HG02623 (cell line): Measurements from ENCODE around the gene THAP11.
"Not testable (repeated sequence)": the region's sequence is repeated elsewhere in the genome, so short reads cannot be mapped to it uniquely, and the experiment has no call there.

Experiments
- ATAC-seq: cut with Tn5 transposase; IDR thresholded peaks from one replicate; pipeline ENCODE4 v1.9.1; 2021; ENCODE audit warnings: moderate library complexity; ENCODE audit not compliant: unreplicated experiment

The THAP11 gene

GRCh38 chr16:67861877-67862276, 19.8 kb downstream of the THAP11 start:
- ATAC-seq: no peak

DNA sequence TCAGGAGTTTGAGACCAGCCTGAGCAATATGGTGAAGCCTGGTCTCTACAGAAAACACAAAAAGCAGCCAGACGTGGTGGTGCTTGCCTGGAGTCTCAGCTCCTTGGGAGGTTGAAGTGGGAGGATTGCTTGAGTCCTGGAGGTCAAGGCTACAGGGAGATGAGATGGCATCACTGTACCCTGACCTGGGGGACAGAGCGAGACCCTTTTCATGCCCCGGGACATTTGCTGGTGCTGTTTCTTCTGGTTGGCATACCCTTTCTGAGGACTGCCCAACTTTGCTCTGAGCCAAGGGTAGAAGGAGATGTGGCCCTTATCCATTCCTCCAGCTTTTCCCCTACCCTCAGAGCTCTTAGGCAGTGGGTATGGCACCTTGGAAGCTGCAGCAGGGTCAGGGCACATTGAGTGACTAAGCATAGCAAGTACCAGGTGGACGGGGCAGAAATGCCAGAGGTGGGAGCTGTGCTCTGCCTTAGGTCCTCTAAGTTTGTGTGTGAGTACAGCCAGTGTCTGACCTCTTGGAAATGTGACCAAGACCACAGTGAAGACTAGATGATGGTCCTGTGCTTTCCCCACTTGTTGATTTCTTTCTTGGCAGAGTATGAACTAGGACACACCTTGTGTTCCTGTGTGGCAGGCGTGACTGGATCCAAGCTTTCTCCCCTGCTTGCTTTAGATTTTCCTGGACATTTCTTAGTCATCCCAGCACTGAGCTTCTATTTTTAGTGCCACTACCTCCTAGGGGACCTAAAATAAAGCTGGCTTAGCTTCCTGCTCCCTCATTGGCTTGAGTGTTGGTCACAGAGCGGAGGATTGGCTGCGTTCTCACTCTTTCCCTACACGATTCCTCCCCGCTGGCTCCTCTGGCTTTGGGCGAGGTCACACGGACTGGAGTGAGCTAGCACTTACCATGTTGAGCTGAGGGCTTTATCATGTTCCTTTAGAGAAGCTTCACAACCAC, 20.8 kb downstream of the THAP11 start:
- no peak for ATAC-seq

DNA sequence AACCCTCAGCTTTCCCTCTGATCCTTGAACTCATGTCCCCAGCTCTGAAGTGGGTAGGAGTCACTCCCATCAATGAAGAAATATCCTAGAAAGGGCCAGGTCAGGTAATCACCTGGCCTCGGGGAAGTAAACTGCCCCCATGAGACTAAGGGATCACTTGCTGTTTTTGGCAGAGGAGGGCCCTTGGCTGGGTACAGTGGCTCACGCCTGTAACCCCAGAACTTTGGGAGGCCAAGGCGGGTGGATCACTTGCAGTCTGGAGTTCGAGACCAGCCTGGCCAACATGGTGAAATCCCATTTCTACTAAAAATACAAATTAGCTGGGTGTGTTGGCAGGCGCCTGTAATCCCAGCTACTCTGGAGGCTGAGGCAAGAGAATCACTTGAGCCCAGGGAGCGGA, 21.9 kb downstream of the THAP11 start:
- ATAC-seq: not testable (repeated sequence)

DNA sequence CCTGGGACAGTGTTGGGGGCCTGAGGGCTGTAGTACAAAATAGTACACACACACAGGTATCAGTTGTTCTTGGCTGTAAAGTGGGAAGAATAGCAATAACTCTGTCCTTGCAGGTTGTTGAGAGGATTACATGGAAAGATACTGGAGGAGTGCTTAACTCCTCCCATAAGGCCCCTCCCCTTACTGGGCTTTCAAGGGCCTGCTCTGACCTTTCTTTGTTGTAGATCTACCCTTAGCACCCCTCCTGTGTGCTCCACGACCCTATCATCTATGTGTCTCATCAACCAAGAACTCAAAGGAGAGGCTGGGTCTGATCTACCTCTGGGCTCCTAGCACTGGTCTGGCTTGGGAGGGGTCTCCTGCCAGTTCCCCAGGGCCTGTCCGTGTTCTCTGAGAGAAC, 22.5 kb downstream of the THAP11 start:
- ATAC-seq: no peak

- ATAC-seq: no peak
Measured at GRCh38 chr16:67865318-67865717, 23.2 kb downstream of the THAP11 start.

DNA sequence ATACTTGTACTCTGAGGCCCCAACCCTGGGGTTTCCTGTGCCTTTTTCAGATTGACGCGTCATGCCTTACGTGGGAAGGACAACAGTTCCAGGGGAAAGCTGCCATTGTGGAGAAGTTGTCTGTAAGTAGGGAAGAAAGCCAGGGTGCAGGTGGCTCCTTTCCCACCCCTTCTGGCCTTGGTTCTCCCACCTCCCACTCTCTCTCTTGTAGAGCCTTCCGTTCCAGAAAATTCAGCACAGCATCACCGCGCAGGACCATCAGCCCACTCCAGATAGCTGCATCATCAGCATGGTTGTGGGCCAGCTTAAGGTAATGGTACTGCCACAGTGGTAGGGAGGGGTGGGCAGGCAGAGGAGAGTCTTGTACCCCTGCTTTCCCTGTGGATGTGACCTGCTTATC, 26.2 kb downstream of the THAP11 start:
- no peak for ATAC-seq

GRCh38 chr16:67869653-67870052, 27.5 kb downstream of the THAP11 start:
- ATAC-seq: no peak

- no peak for ATAC-seq
Measured at GRCh38 chr16:67871256-67871655, 29.1 kb downstream of the THAP11 start.

- ATAC-seq: no peak
Measured at GRCh38 chr16:67872131-67872630, 30.1 kb downstream of the THAP11 start.

DNA sequence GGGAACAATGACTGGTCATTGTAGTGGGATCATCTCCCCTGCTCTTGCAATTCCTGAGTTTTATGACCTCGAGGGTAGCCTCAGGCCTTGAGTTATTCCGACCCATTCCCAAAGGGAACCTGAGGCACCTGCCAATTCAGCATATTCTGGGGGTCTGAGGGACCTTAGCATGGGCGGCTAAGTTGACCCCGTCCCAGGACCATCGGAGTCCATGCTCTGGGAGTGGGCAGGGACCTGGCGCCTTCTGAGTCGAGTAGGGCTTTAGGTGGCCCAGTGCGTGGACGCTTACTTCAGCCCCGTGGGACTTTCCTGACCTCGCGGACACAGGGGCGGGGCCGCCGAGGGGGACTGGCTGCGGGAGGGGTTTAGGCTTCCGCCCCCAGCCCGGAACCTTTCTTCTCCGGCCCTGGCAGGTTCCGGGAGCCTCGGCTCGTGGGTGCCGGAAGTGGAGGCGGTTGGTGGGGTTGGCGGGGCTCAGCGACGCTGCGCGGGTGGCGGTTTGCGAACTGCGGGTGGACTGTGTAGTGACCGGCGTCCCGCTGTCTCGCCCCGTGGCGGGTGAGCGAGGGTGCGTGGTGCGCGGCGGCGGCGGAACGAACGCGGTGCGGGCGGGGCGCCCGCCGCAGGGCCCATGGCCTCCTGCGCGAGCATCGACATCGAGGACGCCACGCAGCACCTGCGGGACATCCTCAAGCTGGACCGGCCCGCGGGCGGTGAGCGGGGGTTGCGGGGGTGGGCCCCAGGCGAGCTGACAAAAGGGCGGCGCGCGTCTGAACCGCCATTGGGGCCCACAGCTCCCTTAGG, 30.7 kb downstream of the THAP11 start, which contains the start of gene EDC4:
Gene EDC4, plus strand, starts transcription at position 422 of the 804 bp plus-strand sequence. Its CDS starts 210 bp downstream, at position 632.
- peak; percentile 58 for ATAC-seq

DNA sequence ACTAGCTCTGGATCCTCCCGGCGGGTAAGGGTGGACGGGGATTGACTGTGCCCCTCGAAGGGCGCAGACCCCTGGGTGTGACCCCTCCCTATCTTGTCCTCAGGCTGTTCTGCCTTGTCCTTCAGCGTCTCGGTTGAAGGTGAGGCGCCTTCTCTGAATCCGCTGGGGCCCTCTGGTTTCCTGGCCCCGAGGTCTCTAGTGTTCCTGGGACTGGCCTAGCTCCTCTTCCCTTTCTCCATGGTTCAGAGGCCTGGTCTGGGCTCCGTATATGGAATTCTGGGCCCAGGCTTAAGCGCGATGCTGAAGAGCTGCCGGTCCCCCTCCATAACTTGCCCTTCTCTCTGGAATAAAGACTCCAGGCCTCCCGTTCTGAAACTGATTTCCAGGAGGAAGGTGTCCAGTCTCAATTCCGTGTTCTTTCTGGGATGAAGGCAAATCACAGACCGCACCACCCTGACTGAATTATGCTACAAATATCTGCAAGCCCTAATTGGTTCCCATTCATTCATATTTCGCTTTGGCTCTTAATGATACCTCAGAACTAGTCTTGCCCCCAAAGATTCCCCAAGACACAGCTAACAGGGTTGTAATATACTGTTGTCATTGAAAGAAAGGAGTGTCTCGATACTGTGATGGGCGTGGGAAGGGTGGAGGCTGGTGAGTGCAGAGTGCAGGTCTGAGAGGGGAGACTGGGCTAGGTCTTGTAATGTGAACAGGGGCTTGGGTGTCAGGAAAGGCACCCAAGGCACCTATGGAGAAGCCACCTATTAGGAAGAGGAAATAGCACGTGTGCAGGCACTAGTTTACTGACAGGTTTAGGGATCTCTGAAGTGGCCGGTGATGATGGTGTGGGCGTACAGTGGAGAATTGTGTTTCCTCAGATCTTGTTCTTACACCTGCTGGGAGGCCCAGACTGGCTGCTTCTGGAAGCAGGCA, 31.6 kb downstream of the THAP11 start:
- no peak for ATAC-seq

- ATAC-seq: no peak
Measured at GRCh38 chr16:67874372-67874771, 32.3 kb downstream of the THAP11 start.

GRCh38 chr16:67877064-67877463, 34.9 kb downstream of the THAP11 start:
- ATAC-seq: no peak

DNA sequence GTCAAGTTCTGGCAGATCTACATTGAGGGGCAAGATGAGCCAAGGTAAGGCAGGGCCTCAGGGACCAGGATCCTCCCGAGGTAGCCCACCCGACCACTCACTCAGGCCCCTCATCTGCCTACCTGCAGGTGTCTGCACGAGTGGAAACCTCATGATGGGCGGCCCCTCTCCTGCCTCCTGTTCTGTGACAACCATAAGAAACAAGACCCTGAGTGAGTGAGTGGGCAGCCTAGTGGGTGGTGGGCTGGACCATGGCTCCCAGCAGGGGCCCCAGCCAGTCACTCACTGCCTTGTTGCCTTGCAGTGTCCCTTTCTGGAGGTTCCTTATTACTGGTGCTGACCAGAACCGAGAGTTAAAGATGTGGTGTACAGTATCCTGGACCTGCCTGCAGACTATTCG, 36.1 kb downstream of the THAP11 start:
- no peak for ATAC-seq

DNA sequence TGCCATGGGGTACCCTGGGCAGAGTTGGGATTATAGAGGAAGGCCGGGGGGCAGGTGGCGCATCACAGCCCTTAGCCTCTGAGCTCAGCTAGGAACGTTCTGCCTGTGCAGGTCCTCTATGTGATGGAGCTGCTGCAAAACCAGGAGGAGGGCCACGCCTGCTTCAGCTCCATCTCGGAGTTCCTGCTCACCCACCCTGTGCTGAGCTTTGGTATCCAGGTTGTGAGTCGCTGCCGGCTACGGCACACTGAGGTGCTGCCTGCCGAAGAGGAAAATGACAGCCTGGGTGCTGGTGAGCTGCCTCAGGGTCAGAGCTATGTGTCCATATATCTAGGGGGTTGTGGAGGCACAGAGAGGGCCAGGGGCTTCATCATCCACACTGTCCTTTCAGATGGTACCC, 36.7 kb downstream of the THAP11 start:
- ATAC-seq: no peak

DNA sequence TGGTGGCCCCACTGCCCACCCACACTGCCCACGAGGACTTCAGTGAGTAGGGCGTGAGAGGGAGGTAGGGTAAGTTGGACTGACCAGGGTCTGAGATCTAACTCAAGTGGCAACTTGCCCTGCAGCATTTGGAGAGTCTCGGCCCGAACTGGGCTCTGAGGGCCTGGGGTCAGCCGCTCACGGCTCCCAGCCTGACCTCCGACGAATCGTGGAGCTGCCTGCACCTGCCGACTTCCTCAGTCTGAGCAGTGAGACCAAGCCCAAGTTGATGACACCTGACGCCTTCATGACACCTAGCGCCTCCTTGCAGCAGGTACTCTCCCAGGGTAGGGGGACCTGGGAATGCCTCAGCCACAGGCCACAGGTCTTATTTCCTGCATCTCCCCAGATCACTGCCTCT, 37.3 kb downstream of the THAP11 start:
- ATAC-seq: no peak

DNA sequence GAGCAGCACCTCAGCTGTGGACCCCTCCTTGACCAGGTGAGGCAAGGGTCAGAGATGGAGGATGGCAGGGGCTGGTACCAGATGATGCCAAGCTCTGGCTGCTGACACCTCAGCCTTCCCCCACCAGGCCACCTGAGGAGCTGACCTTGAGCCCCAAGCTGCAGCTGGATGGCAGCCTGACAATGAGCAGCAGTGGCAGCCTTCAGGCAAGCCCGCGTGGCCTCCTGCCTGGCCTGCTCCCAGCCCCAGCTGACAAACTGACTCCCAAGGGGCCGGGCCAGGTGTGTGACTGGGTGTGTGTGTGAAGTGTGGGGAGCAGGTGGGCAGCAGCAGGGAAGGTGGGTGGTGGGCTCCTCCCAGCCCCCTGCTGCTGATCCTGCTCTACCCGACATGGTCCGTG, 37.8 kb downstream of the THAP11 start:
- no peak for ATAC-seq

DNA sequence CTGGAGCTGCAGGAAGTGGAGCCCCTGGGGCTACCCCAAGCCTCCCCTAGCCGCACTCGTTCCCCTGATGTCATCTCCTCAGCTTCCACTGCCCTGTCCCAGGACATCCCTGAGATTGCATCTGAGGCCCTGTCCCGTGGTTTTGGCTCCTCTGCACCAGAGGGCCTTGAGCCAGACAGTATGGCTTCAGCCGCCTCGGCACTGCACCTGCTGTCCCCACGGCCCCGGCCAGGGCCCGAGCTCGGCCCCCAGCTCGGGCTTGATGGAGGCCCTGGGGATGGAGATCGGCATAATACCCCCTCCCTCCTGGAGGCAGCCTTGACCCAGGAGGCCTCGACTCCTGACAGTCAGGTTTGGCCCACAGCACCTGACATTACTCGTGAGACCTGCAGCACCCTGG, 38.5 kb downstream of the THAP11 start:
- ATAC-seq: no peak

- ATAC-seq: no peak
Measured at GRCh38 chr16:67881621-67882161, 39.6 kb downstream of the THAP11 start.
